ENCODE data around the gene WDR33.
A peak's percentile ranks its signal among the peaks of the same experiment; 100 is the strongest.

WDR33 gene

DNA sequence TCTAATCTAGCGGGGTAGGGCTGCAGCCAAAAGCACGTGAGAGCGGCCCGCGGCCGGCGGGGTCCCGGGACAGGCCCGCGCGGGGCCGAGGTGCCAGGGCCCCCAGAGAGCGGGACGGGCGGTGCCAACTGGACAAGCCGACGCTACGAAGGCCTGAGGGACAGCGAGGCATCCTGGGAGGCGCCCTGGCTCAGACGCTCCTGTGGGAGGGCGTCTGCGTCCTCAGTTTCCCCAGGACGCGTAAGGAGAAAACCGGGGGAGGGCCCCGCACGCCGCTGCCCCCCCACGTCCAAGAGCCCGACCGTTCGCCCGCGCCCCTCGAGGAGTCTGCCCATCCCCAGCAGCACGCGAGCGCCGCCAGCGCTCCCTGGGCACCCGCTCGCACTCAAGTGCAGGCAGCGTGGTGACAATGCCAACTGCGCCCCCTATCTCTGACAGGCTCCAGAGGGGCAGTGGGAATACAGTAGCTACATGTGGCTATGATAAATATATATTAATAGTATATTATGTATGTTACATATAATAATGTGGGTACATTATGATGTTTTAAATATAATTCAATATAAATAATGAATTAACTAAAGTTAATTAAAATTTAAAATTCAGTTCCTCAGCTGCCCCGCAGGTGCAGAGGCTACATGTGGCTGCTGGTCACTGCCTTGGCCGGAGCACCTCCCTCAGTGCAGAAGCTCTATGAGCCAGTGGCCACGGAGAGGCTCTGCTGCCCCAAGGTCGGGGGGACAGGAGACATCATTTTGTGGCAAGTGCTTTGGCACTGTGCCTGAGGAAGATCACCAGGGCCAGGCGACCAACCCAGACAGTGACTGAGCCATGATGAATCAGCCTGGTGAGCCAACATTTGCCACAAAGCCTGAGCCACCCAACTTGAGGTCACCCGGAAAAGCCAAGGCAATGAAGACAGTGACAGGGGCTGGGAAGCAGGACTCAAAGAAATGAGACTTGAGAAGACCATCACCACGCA, 115.2 kb downstream of the WDR33 start:
- Histone ChIP-seq H3K14ac (ENCODE audit: low read length in 2 of 2) (no peak overlapping the region), H2BK5ac (ENCODE audit: low read depth, low read length, poor library complexity, severe bottlenecking) (no peak overlapping the region), H3K27ac (ENCODE audit: low read length, poor library complexity, severe bottlenecking) (no peak overlapping the region), H3K9ac (ENCODE audit: low read length) (peak overlapping the region; percentile 40), H3K4me2 (ENCODE audit: low read length, poor library complexity, severe bottlenecking) (peak overlapping the region; percentile 56), H2BK15ac (ENCODE audit: low read depth, poor library complexity, severe bottlenecking) (no peak overlapping the region), H3K23ac (ENCODE audit: low read length in 2 of 2) (no peak overlapping the region), H2AK5ac (ENCODE audit: low read length, severe bottlenecking) (no peak overlapping the region), H2BK12ac (ENCODE audit: low read length in 2 of 2) (no peak overlapping the region), H3K9me3 (ENCODE audit: control insufficient read depth, low read length) (peaks cover 4% of the 10 kb centered on the region), H2AFZ (ENCODE audit: low read depth, low read length) (peak overlapping the region; percentile 7), H3K18ac (ENCODE audit: low read depth in 1 of 2, low read length in 2 of 2) (no peak overlapping the region), H3K4ac (ENCODE audit: low read depth in 1 of 2, low read length in 2 of 2) (no peak overlapping the region), H3K4me1 (ENCODE audit: control insufficient read depth, insufficient read depth, low read depth, low read length) (peaks cover 12% of the 10 kb centered on the region), H4K91ac (ENCODE audit: low read length) (no peak overlapping the region), H3K4me3 (ENCODE audit: insufficient read depth in 1 of 2, low read depth in 1 of 2, low read length in 2 of 2) (peak overlapping the region in 1 of 2 experiments; percentile 65), H3K79me1 (replicated peaks; ENCODE audit: low read length, poor library complexity, severe bottlenecking) (peaks cover 2% of the 10 kb centered on the region), H3K36me3 (ENCODE audit: control insufficient read depth in 1 of 2, insufficient read depth in 2 of 2, low read depth in 1 of 2, low read length in 2 of 2) (no peaks in the 10 kb centered on the region), H3K27me3 (ENCODE audit: control insufficient read depth in 1 of 2, insufficient read depth in 1 of 2, low read length in 2 of 2) (no peaks in the 10 kb centered on the region), H4K8ac (ENCODE audit: low read length) (no peak overlapping the region), H2BK120ac (ENCODE audit: low read depth, low read length) (no peak overlapping the region)
- DNase-seq: peak; percentile 59
- 35% methylated on average over 50 of the region's 52 CpGs for WGBS

GRCh38 chr2:127694986-127695385, 116.0 kb downstream of the WDR33 start:
- peaks cover 7% of the 10 kb centered on the region for H3K4me1 ChIP-seq (ENCODE audit: control insufficient read depth, insufficient read depth, low read depth, low read length)
- no peak overlapping the region for H2AK5ac ChIP-seq (ENCODE audit: low read length, severe bottlenecking)
- H3K14ac ChIP-seq (ENCODE audit: low read length in 2 of 2): no peak overlapping the region
- no peak overlapping the region for H2BK5ac ChIP-seq (ENCODE audit: low read depth, low read length, poor library complexity, severe bottlenecking)
- H3K4me2 ChIP-seq (ENCODE audit: low read length, poor library complexity, severe bottlenecking): no peak overlapping the region
- H3K4me3 ChIP-seq (ENCODE audit: insufficient read depth in 1 of 2, low read depth in 1 of 2, low read length in 2 of 2): peak overlapping the region in 1 of 2 experiments; percentile 65
- no peak overlapping the region for H3K18ac ChIP-seq (ENCODE audit: low read depth in 1 of 2, low read length in 2 of 2)
- peak overlapping the region; percentile 40 for H3K9ac ChIP-seq (ENCODE audit: low read length)
- H2BK15ac ChIP-seq (ENCODE audit: low read depth, poor library complexity, severe bottlenecking): no peak overlapping the region
- H3K4ac ChIP-seq (ENCODE audit: low read depth in 1 of 2, low read length in 2 of 2): no peak overlapping the region
- no peak overlapping the region for H3K27ac ChIP-seq (ENCODE audit: low read length, poor library complexity, severe bottlenecking)
- H4K91ac ChIP-seq (ENCODE audit: low read length): no peak overlapping the region
- H3K36me3 ChIP-seq (ENCODE audit: control insufficient read depth in 1 of 2, insufficient read depth in 2 of 2, low read depth in 1 of 2, low read length in 2 of 2): no peaks in the 10 kb centered on the region
- no peak overlapping the region for H2BK120ac ChIP-seq (ENCODE audit: low read depth, low read length)
- H2BK12ac ChIP-seq (ENCODE audit: low read length in 2 of 2): no peak overlapping the region
- no peak overlapping the region for H4K8ac ChIP-seq (ENCODE audit: low read length)
- H3K27me3 ChIP-seq (ENCODE audit: control insufficient read depth in 1 of 2, insufficient read depth in 1 of 2, low read length in 2 of 2): no peaks in the 10 kb centered on the region
- peaks cover 6% of the 10 kb centered on the region for H3K9me3 ChIP-seq (ENCODE audit: control insufficient read depth, low read length)
- WGBS: over 99% methylated on average over 8 of the region's 9 CpGs
- no peak for DNase-seq
- H3K23ac ChIP-seq (ENCODE audit: low read length in 2 of 2): no peak overlapping the region
- H3K79me1 ChIP-seq (replicated peaks; ENCODE audit: low read length, poor library complexity, severe bottlenecking): no peaks in the 10 kb centered on the region
- H2AFZ ChIP-seq (ENCODE audit: low read depth, low read length): no peak overlapping the region

DNA sequence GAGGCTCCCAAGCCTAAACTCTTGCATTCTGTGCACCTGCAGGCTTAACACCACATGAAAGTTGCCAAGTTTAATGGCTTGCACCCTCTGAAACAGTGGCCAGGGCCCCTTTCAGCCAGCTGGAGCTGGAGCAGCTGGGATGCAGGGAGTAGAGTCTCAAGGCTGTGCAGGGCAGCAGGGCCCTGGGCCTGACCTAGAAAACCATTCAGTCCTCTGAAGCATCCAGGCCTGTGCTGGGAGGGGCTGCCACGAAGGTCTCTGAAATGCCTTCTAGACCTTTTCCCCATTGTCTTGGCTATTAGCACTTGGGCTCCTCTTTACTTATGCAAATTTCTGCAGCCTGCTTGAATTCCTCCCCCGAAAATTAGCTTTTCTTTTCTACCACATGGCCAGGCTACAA, 120.3 kb downstream of the WDR33 start:
- Histone ChIP-seq H3K14ac (ENCODE audit: low read length in 2 of 2) (no peak overlapping the region), H2BK120ac (ENCODE audit: low read depth, low read length) (no peak overlapping the region), H2BK12ac (ENCODE audit: low read length in 2 of 2) (no peak overlapping the region), H2AFZ (ENCODE audit: low read depth, low read length) (no peak overlapping the region), H3K18ac (ENCODE audit: low read depth in 1 of 2, low read length in 2 of 2) (no peak overlapping the region), H3K23ac (ENCODE audit: low read length in 2 of 2) (no peak overlapping the region), H3K27me3 (ENCODE audit: control insufficient read depth in 1 of 2, insufficient read depth in 1 of 2, low read length in 2 of 2) (no peaks in the 10 kb centered on the region), H4K8ac (ENCODE audit: low read length) (no peak overlapping the region), H3K9me3 (ENCODE audit: control insufficient read depth, low read length) (peaks cover 17% of the 10 kb centered on the region), H3K36me3 (ENCODE audit: control insufficient read depth in 1 of 2, insufficient read depth in 2 of 2, low read depth in 1 of 2, low read length in 2 of 2) (no peaks in the 10 kb centered on the region), H2BK5ac (ENCODE audit: low read depth, low read length, poor library complexity, severe bottlenecking) (no peak overlapping the region), H3K9ac (ENCODE audit: low read length) (no peak overlapping the region), H2AK5ac (ENCODE audit: low read length, severe bottlenecking) (no peak overlapping the region), H4K91ac (ENCODE audit: low read length) (no peak overlapping the region), H3K4me2 (ENCODE audit: low read length, poor library complexity, severe bottlenecking) (no peak overlapping the region), H3K4me3 (ENCODE audit: insufficient read depth in 1 of 2, low read depth in 1 of 2, low read length in 2 of 2) (no peak overlapping the region), H2BK15ac (ENCODE audit: low read depth, poor library complexity, severe bottlenecking) (no peak overlapping the region), H3K79me1 (replicated peaks; ENCODE audit: low read length, poor library complexity, severe bottlenecking) (no peaks in the 10 kb centered on the region), H3K4me1 (ENCODE audit: control insufficient read depth, insufficient read depth, low read depth, low read length) (peaks cover 4% of the 10 kb centered on the region), H3K27ac (ENCODE audit: low read length, poor library complexity, severe bottlenecking) (no peak overlapping the region), H3K4ac (ENCODE audit: low read depth in 1 of 2, low read length in 2 of 2) (no peak overlapping the region)
- WGBS: 67% methylated on average over 2 of the region's 2 CpGs
- DNase-seq: no peak

DNA sequence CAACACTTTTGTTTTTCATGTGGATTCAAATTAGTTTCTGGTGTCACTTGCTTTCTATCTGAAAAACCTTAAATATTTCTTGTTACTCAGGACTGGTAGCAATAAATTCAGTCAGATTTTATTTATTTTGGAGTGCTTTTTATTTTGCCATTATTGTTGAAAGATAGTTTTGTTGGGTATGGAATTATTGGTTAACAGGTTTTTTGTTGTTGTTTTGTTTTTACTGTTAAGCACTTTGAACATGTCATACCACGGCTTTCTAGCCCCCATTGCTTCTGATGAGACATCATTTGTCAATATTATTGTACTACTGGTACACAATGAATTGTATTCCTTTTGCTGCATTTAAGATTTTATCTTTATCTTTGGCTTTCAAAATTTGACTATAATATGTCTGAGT, 122.6 kb downstream of the WDR33 start:
- no CpG with 5 or more reads among the region's 1 CpG for WGBS
- Histone ChIP-seq H4K91ac (ENCODE audit: low read length) (no peak overlapping the region), H2BK120ac (ENCODE audit: low read depth, low read length) (no peak overlapping the region), H3K9me3 (ENCODE audit: control insufficient read depth, low read length) (peaks cover 17% of the 10 kb centered on the region), H3K4me2 (ENCODE audit: low read length, poor library complexity, severe bottlenecking) (no peak overlapping the region), H3K4me1 (ENCODE audit: control insufficient read depth, insufficient read depth, low read depth, low read length) (peaks cover 3% of the 10 kb centered on the region), H3K27ac (ENCODE audit: low read length, poor library complexity, severe bottlenecking) (no peak overlapping the region), H3K36me3 (ENCODE audit: control insufficient read depth in 1 of 2, insufficient read depth in 2 of 2, low read depth in 1 of 2, low read length in 2 of 2) (no peaks in the 10 kb centered on the region), H3K27me3 (ENCODE audit: control insufficient read depth in 1 of 2, insufficient read depth in 1 of 2, low read length in 2 of 2) (no peaks in the 10 kb centered on the region), H2BK5ac (ENCODE audit: low read depth, low read length, poor library complexity, severe bottlenecking) (no peak overlapping the region), H2BK15ac (ENCODE audit: low read depth, poor library complexity, severe bottlenecking) (no peak overlapping the region), H3K4ac (ENCODE audit: low read depth in 1 of 2, low read length in 2 of 2) (no peak overlapping the region), H3K9ac (ENCODE audit: low read length) (no peak overlapping the region), H4K8ac (ENCODE audit: low read length) (no peak overlapping the region), H3K18ac (ENCODE audit: low read depth in 1 of 2, low read length in 2 of 2) (no peak overlapping the region), H3K79me1 (replicated peaks; ENCODE audit: low read length, poor library complexity, severe bottlenecking) (no peaks in the 10 kb centered on the region), H2AFZ (ENCODE audit: low read depth, low read length) (no peak overlapping the region), H3K14ac (ENCODE audit: low read length in 2 of 2) (no peak overlapping the region), H2AK5ac (ENCODE audit: low read length, severe bottlenecking) (no peak overlapping the region), H2BK12ac (ENCODE audit: low read length in 2 of 2) (no peak overlapping the region), H3K23ac (ENCODE audit: low read length in 2 of 2) (no peak overlapping the region), H3K4me3 (ENCODE audit: insufficient read depth in 1 of 2, low read depth in 1 of 2, low read length in 2 of 2) (no peak overlapping the region)
- no peak for DNase-seq

All from mesenchymal stem cell (in vitro differentiated cells and primary cell).